BLaER1 (cell line): Measurements from ENCODE around the gene EIF4E1B.

Source experiments
- H3K27ac ChIP-seq: shearing (Covaris generic); formaldehyde crosslinking; 2 replicates; pipeline ENCODE4 v1.8.1; 2022
- H3K27me3 ChIP-seq: shearing (Covaris generic); formaldehyde crosslinking; 2 replicates; pipeline ENCODE4 v1.8.1; 2022
- H3K36me3 ChIP-seq: shearing (Covaris generic); formaldehyde crosslinking; 2 replicates; pipeline ENCODE4 v1.8.1; 2022
- H3K4me1 ChIP-seq: shearing (Covaris generic); formaldehyde crosslinking; 2 replicates; pipeline ENCODE4 v1.8.1; 2022
- H3K4me2 ChIP-seq: shearing (Covaris generic); formaldehyde crosslinking; 2 replicates; pipeline ENCODE4 v1.8.1; 2022
- H3K4me3 ChIP-seq: shearing (Covaris generic); formaldehyde crosslinking; 2 replicates; pipeline ENCODE4 v1.8.1; 2022
- H3K9ac ChIP-seq: shearing (Covaris generic); formaldehyde crosslinking; 2 replicates; pipeline ENCODE4 v1.8.1; 2022
- H3K9me3 ChIP-seq: shearing (Covaris generic); formaldehyde crosslinking; 2 replicates; pipeline ENCODE4 v1.8.1; 2022
- H4K20me1 ChIP-seq: shearing (Covaris generic); formaldehyde crosslinking; 2 replicates; pipeline ENCODE4 v1.8.1; 2022
- Cebpa-rat ChIP-seq: shearing (Covaris generic); IDR thresholded peaks from 2 replicates; pipeline ENCODE4 v1.8.1; 2022

EIF4E1B gene

DNA sequence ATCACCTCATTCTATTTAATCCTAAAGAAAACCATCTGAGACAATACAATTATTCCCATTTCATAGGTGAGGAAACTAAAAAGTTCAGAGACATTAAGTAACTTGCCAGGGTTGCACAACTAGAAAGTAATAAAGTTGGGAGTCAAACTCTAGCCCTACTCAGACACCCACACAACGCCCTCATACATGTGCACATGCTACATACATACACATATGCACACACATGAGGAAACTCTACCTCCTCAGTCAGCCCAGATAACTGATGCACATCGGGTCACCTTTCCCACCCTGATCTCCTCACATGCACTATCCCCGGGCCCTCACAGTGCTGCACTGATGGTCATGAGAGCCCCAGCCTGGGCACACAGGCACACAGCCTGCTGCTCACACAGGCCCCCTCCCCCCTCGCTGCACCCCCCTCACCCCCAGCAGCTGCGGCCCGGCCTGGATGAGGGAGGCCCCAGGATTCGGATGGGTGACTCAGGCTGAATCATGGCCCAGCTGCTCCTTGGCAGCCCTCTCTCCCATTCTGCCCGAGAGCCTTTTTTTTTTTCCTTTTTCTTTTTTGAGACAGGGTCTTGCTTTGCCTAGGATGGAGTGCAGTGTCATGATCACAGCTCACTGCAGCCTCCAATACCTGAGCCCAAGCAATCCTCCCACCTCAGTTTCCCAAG is 15.5 kb upstream of the EIF4E1B start:
- no peaks in the 10 kb centered on the region for H3K36me3 ChIP-seq
- H3K4me2 ChIP-seq = no peak overlapping the region
- TF ChIP-seq Cebpa-rat = no peak
- no peak overlapping the region for H3K9ac ChIP-seq
- H3K9me3 ChIP-seq = no peaks in the 10 kb centered on the region
- H3K4me3 ChIP-seq = no peak overlapping the region
- no peak overlapping the region for H3K27ac ChIP-seq
- peaks cover 19% of the 10 kb centered on the region for H3K4me1 ChIP-seq
- H4K20me1 ChIP-seq = peaks cover 5% of the 10 kb centered on the region; the same call in 1 of the 2 replicates
- peaks cover 18% of the 10 kb centered on the region for H3K27me3 ChIP-seq

DNA sequence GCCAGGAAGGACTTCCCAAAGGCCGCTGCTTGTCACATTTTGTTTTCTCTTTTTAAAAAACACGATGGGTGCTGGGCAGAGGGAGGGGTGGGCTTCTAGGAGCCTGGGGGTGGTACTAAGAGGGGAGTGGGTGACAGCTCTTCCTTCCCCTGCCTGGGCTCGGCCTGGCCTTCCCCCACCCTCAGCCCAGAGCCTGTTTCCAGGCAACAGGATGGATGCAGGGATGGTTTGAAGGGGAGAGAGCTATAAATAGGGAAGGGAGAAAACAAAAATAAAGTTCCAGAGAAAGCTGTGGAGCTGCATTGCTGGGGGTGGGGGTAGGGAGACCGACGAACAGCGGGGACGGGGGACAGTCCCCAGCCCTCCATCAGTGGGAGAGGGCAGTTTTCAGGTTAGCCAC is 14.0 kb upstream of the EIF4E1B start:
- H3K9me3 ChIP-seq = no peaks in the 10 kb centered on the region
- no peak overlapping the region for H3K4me2 ChIP-seq
- peaks cover 35% of the 10 kb centered on the region for H3K4me1 ChIP-seq
- no peak for TF ChIP-seq Cebpa-rat
- H3K27ac ChIP-seq = no peak overlapping the region
- H3K27me3 ChIP-seq = peaks cover 33% of the 10 kb centered on the region
- H3K36me3 ChIP-seq = no peaks in the 10 kb centered on the region
- peaks cover 17% of the 10 kb centered on the region; the same call in 1 of the 2 replicates for H4K20me1 ChIP-seq
- H3K4me3 ChIP-seq = no peak overlapping the region
- H3K9ac ChIP-seq = no peak overlapping the region

DNA sequence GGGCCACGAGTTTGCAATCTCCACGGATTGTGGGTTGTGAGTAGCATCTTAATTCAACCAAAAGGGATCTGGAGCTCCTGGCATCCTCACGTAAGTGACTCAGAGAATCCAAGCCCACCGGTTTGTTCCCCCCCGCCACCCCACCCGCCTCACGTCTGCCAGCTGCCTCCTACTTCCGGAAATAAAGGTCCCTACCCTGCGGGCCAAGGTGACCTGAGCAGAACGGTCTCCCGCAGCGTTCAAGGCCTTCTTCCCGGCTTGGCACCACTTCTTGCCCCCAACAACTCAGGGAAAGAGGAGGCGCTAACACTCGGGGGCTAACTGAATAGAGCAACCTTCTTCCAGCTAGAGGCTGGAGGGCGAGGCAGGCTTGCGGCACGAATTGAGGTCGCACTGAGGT is 11.7 kb upstream of the EIF4E1B start:
- H4K20me1 ChIP-seq = peaks cover 17% of the 10 kb centered on the region; the same call in 1 of the 2 replicates
- TF ChIP-seq Cebpa-rat = no peak
- H3K27me3 ChIP-seq = peaks cover 38% of the 10 kb centered on the region
- H3K36me3 ChIP-seq = no peaks in the 10 kb centered on the region
- H3K4me2 ChIP-seq = peak overlapping the region; percentile 83
- peak overlapping the region; percentile 50; the same call in 1 of the 2 replicates for H3K4me3 ChIP-seq
- H3K9me3 ChIP-seq = no peaks in the 10 kb centered on the region
- peaks cover 45% of the 10 kb centered on the region for H3K4me1 ChIP-seq
- H3K27ac ChIP-seq = no peak overlapping the region
- H3K9ac ChIP-seq = no peak overlapping the region

DNA sequence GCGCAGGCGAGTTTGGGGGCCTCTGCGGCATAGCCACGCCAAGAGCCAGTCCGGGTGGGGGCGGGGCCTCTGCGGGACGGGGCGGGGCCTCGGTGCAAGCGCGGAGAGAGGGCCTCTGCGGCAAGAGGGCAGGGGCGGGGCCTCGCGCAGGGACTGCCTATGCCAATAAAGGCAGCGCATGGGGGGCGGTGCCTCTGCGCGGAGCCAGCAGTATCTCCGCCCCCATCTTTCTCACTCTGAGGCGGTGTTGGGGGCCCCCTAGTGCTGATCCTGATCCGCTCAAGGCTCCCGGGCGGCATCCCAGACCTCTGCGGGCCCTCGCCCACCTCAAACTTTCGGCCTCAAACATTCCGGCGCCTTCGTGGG is 11.3 kb upstream of the EIF4E1B start:
- H3K27ac ChIP-seq = no peak overlapping the region
- H3K4me3 ChIP-seq = peak overlapping the region; percentile 50; the same call in 1 of the 2 replicates
- TF ChIP-seq Cebpa-rat = no peak
- peaks cover 17% of the 10 kb centered on the region; the same call in 1 of the 2 replicates for H4K20me1 ChIP-seq
- H3K36me3 ChIP-seq = no peaks in the 10 kb centered on the region
- no peaks in the 10 kb centered on the region for H3K9me3 ChIP-seq
- no peak overlapping the region for H3K9ac ChIP-seq
- peak overlapping the region; percentile 83 for H3K4me2 ChIP-seq
- H3K27me3 ChIP-seq = peaks cover 38% of the 10 kb centered on the region
- H3K4me1 ChIP-seq = peaks cover 48% of the 10 kb centered on the region

DNA sequence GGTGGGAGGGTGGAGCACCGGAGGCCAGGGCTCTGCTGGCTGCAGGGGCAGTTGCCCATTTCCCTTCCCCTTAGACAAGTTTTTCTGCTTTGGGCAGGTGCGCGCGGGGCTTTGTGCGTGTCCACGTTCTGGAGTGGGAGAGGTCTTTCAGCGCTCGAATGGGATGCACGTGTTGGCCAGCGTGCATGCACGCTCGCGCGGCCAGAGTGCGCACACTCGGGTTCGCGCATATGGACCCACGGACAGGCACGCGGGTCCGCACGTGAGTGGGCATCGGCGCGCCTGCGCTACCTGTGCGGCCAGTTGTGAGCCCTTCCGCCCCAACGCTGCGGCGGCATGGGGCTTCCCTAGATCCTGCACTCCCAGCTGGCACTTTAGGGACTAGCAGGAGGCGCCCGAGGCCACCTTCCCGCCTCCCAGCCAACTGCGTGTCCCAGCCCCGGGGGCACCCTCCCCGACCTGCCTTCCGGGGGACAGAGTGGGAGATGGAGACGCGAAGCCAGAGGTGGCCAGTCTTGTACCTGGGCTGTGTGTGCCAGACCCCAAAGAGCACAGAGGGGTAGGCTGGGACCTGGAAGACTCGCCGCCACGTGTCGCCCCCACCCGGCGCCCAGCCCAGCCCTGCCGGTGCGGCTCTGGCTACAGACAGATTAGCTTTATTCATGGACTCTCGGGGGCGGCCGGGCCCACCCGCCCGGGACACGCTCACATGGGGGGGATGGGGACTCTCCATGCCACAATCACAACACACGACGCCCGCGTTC is 10.7 kb upstream of the EIF4E1B start:
- H3K27ac ChIP-seq = no peak overlapping the region
- peaks cover 38% of the 10 kb centered on the region for H3K27me3 ChIP-seq
- peak overlapping the region; percentile 83 for H3K4me2 ChIP-seq
- H3K9ac ChIP-seq = no peak overlapping the region
- peaks cover 17% of the 10 kb centered on the region; the same call in 1 of the 2 replicates for H4K20me1 ChIP-seq
- H3K9me3 ChIP-seq = no peaks in the 10 kb centered on the region
- H3K36me3 ChIP-seq = no peaks in the 10 kb centered on the region
- TF ChIP-seq Cebpa-rat = no peak
- H3K4me1 ChIP-seq = peaks cover 50% of the 10 kb centered on the region
- H3K4me3 ChIP-seq = peak overlapping the region; percentile 31

DNA sequence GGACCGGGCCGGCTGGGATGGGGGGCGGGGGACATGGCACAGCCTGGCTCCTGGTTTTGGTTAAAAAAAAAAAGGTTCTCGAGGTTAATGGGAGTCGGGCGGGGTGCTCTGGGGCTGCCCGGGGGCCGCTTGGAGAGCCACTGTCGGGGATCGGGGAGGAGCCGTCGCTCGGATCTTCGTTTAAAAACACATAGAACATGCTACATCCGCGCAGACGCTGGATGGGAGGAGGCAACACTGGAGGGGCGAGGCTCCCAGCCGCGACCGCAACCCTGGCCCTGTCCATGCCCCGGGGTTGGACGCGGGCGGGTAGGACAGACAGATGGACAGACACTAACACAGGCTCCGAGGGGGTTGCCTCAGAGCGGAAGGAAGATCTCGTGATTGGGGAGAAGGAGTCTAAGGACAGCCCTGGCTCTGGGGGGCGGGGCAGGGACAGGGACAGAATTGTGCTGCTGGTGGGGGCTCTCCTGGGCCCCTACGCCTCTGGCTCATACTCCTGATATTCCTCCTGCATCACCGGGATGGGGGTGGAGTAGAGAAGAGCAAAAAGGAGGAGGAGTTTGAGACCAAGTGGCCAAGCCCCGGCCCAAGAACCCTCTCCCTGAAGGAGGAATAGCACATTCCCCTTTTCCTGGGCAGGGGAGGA is 10.0 kb upstream of the EIF4E1B start:
- H4K20me1 ChIP-seq = peaks cover 24% of the 10 kb centered on the region
- no peak overlapping the region for H3K9ac ChIP-seq
- H3K4me2 ChIP-seq = peak overlapping the region; percentile 83
- peak overlapping the region; percentile 31 for H3K4me3 ChIP-seq
- H3K27me3 ChIP-seq = peaks cover 38% of the 10 kb centered on the region
- H3K9me3 ChIP-seq = no peaks in the 10 kb centered on the region
- no peak overlapping the region for H3K27ac ChIP-seq
- H3K36me3 ChIP-seq = no peaks in the 10 kb centered on the region
- no peak for TF ChIP-seq Cebpa-rat
- peaks cover 53% of the 10 kb centered on the region for H3K4me1 ChIP-seq

DNA sequence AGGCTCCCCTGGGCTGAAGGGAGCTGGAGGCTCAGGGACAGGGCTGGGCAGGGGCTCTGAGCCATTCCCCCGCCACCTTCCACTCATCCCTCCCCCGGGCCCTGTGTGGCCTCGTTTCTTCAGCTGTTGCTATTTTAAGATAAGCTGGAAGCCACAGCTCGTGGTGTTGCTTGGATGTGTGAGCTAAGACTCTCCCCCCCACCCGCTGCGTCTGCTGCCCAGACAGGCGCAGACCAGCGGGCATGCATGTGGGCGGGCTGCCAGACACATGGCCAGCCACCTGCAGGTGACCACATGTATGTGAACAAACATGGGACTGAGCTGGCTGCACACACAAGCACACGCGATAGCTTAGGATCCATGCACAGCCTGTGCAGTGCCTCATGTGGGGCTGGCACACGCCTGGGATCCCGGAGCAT is 8.8 kb upstream of the EIF4E1B start:
- Histone ChIP-seq H3K27me3 (peaks cover 38% of the 10 kb centered on the region), H3K4me1 (peaks cover 62% of the 10 kb centered on the region)
- no peak for TF ChIP-seq Cebpa-rat

DNA sequence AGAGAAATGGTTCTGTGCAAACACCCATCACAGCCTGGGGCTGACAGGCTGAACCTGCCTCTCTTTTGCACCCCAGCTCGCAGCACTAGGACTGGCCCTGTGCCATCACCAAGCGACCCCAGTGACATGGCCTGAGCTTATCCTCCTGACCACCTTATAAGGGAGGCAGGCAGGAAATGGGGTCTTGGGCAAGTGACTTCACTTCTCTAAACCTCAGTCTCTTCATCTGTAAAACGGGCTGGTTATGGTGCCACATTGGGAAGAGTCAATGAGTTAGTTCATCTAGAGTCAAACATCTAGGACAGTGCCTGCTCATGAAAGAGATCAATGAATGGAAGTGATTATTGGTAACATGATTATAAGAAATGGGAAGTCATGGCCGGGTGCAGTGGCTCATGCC is 6.3 kb upstream of the EIF4E1B start:
- no peak overlapping the region for H3K4me3 ChIP-seq
- peaks cover 41% of the 10 kb centered on the region for H3K27me3 ChIP-seq
- TF ChIP-seq Cebpa-rat = no peak
- no peak overlapping the region for H3K27ac ChIP-seq
- H4K20me1 ChIP-seq = peaks cover 42% of the 10 kb centered on the region
- H3K4me1 ChIP-seq = peaks cover 81% of the 10 kb centered on the region
- H3K9ac ChIP-seq = no peak overlapping the region
- no peak overlapping the region for H3K4me2 ChIP-seq
- no peaks in the 10 kb centered on the region for H3K36me3 ChIP-seq
- no peaks in the 10 kb centered on the region for H3K9me3 ChIP-seq

More for the DNA sequence above, 8.8 kb upstream of the EIF4E1B start:
- no peaks in the 10 kb centered on the region for H3K9me3 ChIP-seq
- H4K20me1 ChIP-seq = peaks cover 30% of the 10 kb centered on the region
- no peaks in the 10 kb centered on the region for H3K36me3 ChIP-seq
- H3K9ac ChIP-seq = no peak overlapping the region
- H3K4me2 ChIP-seq = peak overlapping the region; percentile 83
- H3K4me3 ChIP-seq = peak overlapping the region; percentile 22; the same call in 1 of the 2 replicates
- no peak overlapping the region for H3K27ac ChIP-seq

DNA sequence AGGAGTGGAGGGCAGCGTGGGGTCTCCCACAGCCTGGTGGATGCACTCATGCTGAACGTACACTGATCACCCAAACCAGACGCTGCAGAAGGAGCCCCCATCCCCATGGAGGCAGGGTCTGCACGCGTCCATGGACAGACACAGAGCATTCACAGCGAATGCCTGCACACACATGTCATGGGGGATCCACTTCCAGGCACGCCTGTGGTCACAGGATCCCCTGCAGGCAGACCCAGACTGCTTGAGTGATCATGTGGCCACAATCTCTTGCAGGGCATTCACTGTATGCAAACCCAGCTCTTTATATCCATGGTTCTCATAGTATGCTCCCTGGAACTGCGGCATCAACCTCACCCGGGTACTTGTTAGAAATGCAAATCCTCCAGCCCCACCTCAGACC is 5.5 kb upstream of the EIF4E1B start:
- H3K9me3 ChIP-seq = no peaks in the 10 kb centered on the region
- peaks cover 41% of the 10 kb centered on the region for H3K27me3 ChIP-seq
- H3K9ac ChIP-seq = no peak overlapping the region
- H3K36me3 ChIP-seq = no peaks in the 10 kb centered on the region
- TF ChIP-seq Cebpa-rat = no peak
- peaks cover 42% of the 10 kb centered on the region for H4K20me1 ChIP-seq
- no peak overlapping the region for H3K27ac ChIP-seq
- peaks cover 82% of the 10 kb centered on the region for H3K4me1 ChIP-seq
- H3K4me3 ChIP-seq = no peak overlapping the region
- peak overlapping the region; percentile 99 for H3K4me2 ChIP-seq

DNA sequence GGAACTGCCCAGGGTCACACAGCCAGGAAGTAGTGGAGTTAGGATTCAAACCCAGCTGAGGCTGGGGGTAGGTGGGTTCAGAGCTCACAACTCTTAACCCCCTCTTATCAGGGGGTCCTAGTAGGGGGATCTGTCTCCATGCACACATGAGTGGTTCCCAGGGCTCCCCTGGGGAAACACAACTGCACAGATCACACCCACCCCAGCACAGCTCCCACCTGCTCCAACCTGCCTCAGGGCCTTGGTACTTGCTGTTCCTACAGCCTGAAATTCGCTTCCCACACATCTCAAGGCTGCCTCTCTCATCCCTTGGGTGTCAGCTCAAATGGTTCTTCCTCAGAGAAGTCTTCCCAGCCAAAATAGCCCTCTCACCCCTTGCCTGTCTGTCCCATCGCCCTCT is 5.0 kb upstream of the EIF4E1B start:
- Histone ChIP-seq H3K4me1 (peaks cover 80% of the 10 kb centered on the region), H4K20me1 (peaks cover 39% of the 10 kb centered on the region), H3K9me3 (no peaks in the 10 kb centered on the region), H3K9ac (no peak overlapping the region), H3K4me3 (no peak overlapping the region), H3K27ac (no peak overlapping the region), H3K4me2 (peak overlapping the region; percentile 99), H3K36me3 (no peaks in the 10 kb centered on the region), H3K27me3 (peaks cover 41% of the 10 kb centered on the region)
- TF ChIP-seq Cebpa-rat = no peak
